GM23248 (cell line): Measurements from ENCODE around the gene BLZF1.

Experiments used
- EZH2 ChIP-seq: fragments of 200-600 bp; sonication (generic); IDR thresholded peaks from 2 replicates; pipeline ENCODE4 v1.6.1; 2018; ENCODE audit warnings: antibody characterized with exemption, mild to moderate bottlenecking; ENCODE audit not compliant: insufficient read depth, poor library complexity, severe bottlenecking
- EZH2phosphoT487 ChIP-seq: fragments of 200-600 bp; sonication (generic); IDR thresholded peaks from 2 replicates; pipeline ENCODE4 v1.6.1; 2018; ENCODE audit warnings: antibody characterized with exemption, moderate library complexity, mild to moderate bottlenecking, low read depth; ENCODE audit not compliant: insufficient read depth

GRCh38 chr1:169421309-169421708 lies 53.3 kb downstream of the BLZF1 start:
- TF ChIP-seq EZH2 (no peak), EZH2phosphoT487 (no peak)
